NCI-H1694 treated with DMSO at 0.1 percent for 48 hours (cell line): ENCODE results near the gene TNS2.
"Not testable (repeated sequence)": the region's sequence is repeated elsewhere in the genome, so short reads cannot be mapped to it uniquely, and the experiment has no call there.

ENCODE experiments used
- DNase-seq: peaks from one replicate; lab custom pipeline; 2025; lab: John Stamatoyannopoulos, UW

The TNS2 gene

GRCh38 chr12:53094796-53095595 lies 45.1 kb downstream of the TNS2 start:
- DNase-seq, result not testable (repeated sequence)

GRCh38 chr12:53095596-53095895 lies 45.7 kb downstream of the TNS2 start:
- DNase-seq, result not testable (repeated sequence)

- DNase-seq, result no peak
Observed at GRCh38 chr12:53096089-53096741, 46.4 kb downstream of the TNS2 start.

- DNase-seq, result no peak
Observed at GRCh38 chr12:53096759-53097158, 46.9 kb downstream of the TNS2 start.

- no peak for DNase-seq
Observed at GRCh38 chr12:53097207-53097563, 47.3 kb downstream of the TNS2 start.

GRCh38 chr12:53097564-53098353 lies 47.9 kb downstream of the TNS2 start, which contains the start of gene IGFBP6:
IGFBP6 (plus strand) TSS chr12:53097667; CDS start chr12:53097718, 51 bp downstream.
- DNase-seq, result peak; percentile 11

GRCh38 chr12:53098354-53098981 lies 48.6 kb downstream of the TNS2 start:
- no peak for DNase-seq

- DNase-seq, result peak; percentile 44
Observed at GRCh38 chr12:53099071-53099882, 49.4 kb downstream of the TNS2 start.

- DNase-seq, result no peak
Observed at GRCh38 chr12:53100466-53101151, 50.7 kb downstream of the TNS2 start.

GRCh38 chr12:53101266-53101665 lies 51.4 kb downstream of the TNS2 start:
- DNase-seq, result no peak

GRCh38 chr12:53101931-53102781 lies 52.3 kb downstream of the TNS2 start:
- no peak for DNase-seq

- no peak for DNase-seq
Observed at GRCh38 chr12:53102883-53103807, 53.3 kb downstream of the TNS2 start, which contains the start of gene SOAT2. SOAT2 (plus strand) TSS chr12:53103486; CDS start chr12:53103578, 92 bp downstream.

- DNase-seq, result no peak
Observed at GRCh38 chr12:53103860-53104305, 54.0 kb downstream of the TNS2 start.

- no peak for DNase-seq
Observed at GRCh38 chr12:53105256-53105655, 55.4 kb downstream of the TNS2 start.

- no peak for DNase-seq
Observed at GRCh38 chr12:53105712-53106439, 56.0 kb downstream of the TNS2 start.

- DNase-seq, result no peak
Observed at GRCh38 chr12:53107122-53107521, 57.3 kb downstream of the TNS2 start.

GRCh38 chr12:53112431-53112830 lies 62.6 kb downstream of the TNS2 start:
- not testable (repeated sequence) for DNase-seq

GRCh38 chr12:53113136-53113705 lies 63.4 kb downstream of the TNS2 start:
- no peak for DNase-seq
